ENCODE data around the gene SORCS2.

DNA sequence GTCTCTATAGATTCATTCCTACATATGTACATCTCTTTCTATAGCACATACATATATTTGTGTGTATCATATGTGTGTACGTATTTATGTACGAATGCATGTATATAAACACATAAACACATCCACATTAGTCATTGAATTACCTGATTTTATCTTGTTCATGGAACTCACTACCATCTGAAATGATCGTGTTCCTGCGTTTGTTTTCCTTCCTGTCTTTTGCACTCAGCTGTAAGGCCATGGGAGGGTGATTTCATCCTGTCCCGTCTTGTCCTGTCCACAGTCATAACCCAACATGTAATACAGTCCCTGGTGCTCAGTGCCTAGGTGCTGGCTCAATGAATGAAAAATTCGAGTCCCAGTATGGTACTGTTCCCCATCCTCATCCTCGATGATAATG lies 434.2 kb downstream of the SORCS2 start:
- TF ChIP-seq, protein P1, sequence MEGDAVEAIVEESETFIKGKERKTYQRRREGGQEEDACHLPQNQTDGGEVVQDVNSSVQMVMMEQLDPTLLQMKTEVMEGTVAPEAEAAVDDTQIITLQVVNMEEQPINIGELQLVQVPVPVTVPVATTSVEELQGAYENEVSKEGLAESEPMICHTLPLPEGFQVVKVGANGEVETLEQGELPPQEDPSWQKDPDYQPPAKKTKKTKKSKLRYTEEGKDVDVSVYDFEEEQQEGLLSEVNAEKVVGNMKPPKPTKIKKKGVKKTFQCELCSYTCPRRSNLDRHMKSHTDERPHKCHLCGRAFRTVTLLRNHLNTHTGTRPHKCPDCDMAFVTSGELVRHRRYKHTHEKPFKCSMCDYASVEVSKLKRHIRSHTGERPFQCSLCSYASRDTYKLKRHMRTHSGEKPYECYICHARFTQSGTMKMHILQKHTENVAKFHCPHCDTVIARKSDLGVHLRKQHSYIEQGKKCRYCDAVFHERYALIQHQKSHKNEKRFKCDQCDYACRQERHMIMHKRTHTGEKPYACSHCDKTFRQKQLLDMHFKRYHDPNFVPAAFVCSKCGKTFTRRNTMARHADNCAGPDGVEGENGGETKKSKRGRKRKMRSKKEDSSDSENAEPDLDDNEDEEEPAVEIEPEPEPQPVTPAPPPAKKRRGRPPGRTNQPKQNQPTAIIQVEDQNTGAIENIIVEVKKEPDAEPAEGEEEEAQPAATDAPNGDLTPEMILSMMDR (IDR thresholded peaks at IDR 0.05) = no peak
- no peak for TF ChIP-seq POLR2A (IDR thresholded peaks at IDR 0.05)

All from prostate gland (tissue), 2 donors.